Measurements from ENCODE around the gene RABL2B.
"Not testable (repeated sequence)": the region's sequence is repeated elsewhere in the genome, so short reads cannot be mapped to it uniquely, and the experiment has no call there.

DNA sequence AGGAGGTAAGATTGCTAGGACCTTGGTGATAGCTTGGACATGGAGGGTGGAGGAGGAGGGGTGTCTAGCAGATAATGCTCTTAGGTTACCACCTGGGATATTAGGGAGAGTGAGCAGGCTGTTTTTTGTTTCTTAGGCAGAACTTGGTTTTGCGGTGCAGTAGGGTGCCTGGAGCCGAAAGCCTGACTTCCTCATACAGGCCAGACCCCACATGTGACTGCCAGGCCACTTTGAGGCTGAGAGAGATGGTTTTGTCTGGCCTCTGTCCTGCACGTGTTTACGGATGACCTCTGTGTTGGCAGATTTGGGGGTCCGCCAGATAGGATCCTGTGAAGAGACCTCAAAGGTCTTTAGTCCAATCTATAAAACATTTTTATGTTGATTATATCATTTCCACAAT, 1.9 kb upstream of the RABL2B start:
- TF ChIP-seq, protein P1, sequence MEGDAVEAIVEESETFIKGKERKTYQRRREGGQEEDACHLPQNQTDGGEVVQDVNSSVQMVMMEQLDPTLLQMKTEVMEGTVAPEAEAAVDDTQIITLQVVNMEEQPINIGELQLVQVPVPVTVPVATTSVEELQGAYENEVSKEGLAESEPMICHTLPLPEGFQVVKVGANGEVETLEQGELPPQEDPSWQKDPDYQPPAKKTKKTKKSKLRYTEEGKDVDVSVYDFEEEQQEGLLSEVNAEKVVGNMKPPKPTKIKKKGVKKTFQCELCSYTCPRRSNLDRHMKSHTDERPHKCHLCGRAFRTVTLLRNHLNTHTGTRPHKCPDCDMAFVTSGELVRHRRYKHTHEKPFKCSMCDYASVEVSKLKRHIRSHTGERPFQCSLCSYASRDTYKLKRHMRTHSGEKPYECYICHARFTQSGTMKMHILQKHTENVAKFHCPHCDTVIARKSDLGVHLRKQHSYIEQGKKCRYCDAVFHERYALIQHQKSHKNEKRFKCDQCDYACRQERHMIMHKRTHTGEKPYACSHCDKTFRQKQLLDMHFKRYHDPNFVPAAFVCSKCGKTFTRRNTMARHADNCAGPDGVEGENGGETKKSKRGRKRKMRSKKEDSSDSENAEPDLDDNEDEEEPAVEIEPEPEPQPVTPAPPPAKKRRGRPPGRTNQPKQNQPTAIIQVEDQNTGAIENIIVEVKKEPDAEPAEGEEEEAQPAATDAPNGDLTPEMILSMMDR (IDR thresholded peaks at IDR 0.05; ENCODE audit: low read length) = not testable (repeated sequence)
- TF ChIP-seq EZH2phosphoT487 (IDR thresholded peaks at IDR 0.05; ENCODE audit: low read length); EZH2 (optimal IDR thresholded peaks at IDR 0.05; ENCODE audit: low read depth, low read length): not testable (repeated sequence)
